HepG2 (cell line): ENCODE data around the gene TRPV4. TPM values are rescaled to one million over a fixed set of nuclear protein-coding genes. Genes with fewer than 3 reads are reported as not detected.

ENCODE experiments used
- ATM ChIP-seq: fragments of 450-650 bp; IDR thresholded peaks from 2 replicates; pipeline ENCODE4 v1.7.1; 2017; ENCODE audit warnings: mild to moderate bottlenecking, borderline replicate concordance
- BCLAF1 ChIP-seq: fragments of 450-650 bp; IDR thresholded peaks from 2 replicates; pipeline ENCODE4 v1.6.1; 2017; ENCODE audit warnings: mild to moderate bottlenecking
- E2F1 ChIP-seq: sonication (generic); formaldehyde crosslinking; IDR thresholded peaks from 2 replicates; pipeline ENCODE4 v1.5.0; 2020; ENCODE audit warnings: missing genetic modification reagents
- FOXA3 ChIP-seq: IDR thresholded peaks from 2 replicates; pipeline ENCODE4 v1.6.1; 2016; ENCODE audit warnings: missing genetic modification reagents, missing compliant biosample characterization
- GFI1 ChIP-seq: sonication (generic); formaldehyde crosslinking; IDR thresholded peaks from 2 replicates; pipeline ENCODE4 v1.5.0; 2020; ENCODE audit warnings: missing genetic modification reagents, mild to moderate bottlenecking, borderline replicate concordance
- HDAC1 ChIP-seq: sonication (generic); formaldehyde crosslinking; IDR thresholded peaks from 2 replicates; pipeline ENCODE4 v1.5.1; 2020; ENCODE audit warnings: mild to moderate bottlenecking, missing genetic modification reagents
- KDM4B ChIP-seq: sonication (generic); formaldehyde crosslinking; IDR thresholded peaks from 2 replicates; pipeline ENCODE4 v1.4.0; 2020; ENCODE audit warnings: missing genetic modification reagents
- KLF16 ChIP-seq, 2 experiments: sonication (generic) in 1 of 2; formaldehyde crosslinking in 1 of 2; IDR thresholded peaks; 2 replicates each; pipeline versions ENCODE4 v1.6.1 to v1.8.0; 2016 to 2023; ENCODE audit warnings: missing genetic modification reagents in 2 of 2, missing compliant biosample characterization in 1 of 2
- MIER2 ChIP-seq: IDR thresholded peaks from 2 replicates; pipeline ENCODE4 v1.6.1; 2016; ENCODE audit warnings: missing biosample characterization, missing genetic modification reagents
- MIXL1 ChIP-seq: IDR thresholded peaks from 2 replicates; pipeline ENCODE4 v1.6.1; 2016
- MTF2 ChIP-seq: sonication (generic); formaldehyde crosslinking; IDR thresholded peaks from 2 replicates; pipeline ENCODE4 v1.5.0; 2020; ENCODE audit warnings: missing genetic modification reagents, borderline replicate concordance
- NAIF1 ChIP-seq: sonication (generic); formaldehyde crosslinking; IDR thresholded peaks from 2 replicates; pipeline ENCODE4 v1.5.0; 2020; ENCODE audit warnings: mild to moderate bottlenecking, missing genetic modification reagents, borderline replicate concordance
- NR2F2 ChIP-seq: IDR thresholded peaks from 2 replicates; pipeline ENCODE4 v1.6.1; 2012; ENCODE audit warnings: low read depth, inconsistent platforms, borderline replicate concordance
- SALL1 ChIP-seq: sonication (generic); formaldehyde crosslinking; IDR thresholded peaks from 2 replicates; pipeline ENCODE4 v1.8.0; 2022; ENCODE audit warnings: mild to moderate bottlenecking, missing genetic modification reagents
- SAP130 ChIP-seq: IDR thresholded peaks from 2 replicates; pipeline ENCODE4 v1.6.1; 2016; ENCODE audit warnings: low read depth
- SATB2 ChIP-seq: sonication (generic); formaldehyde crosslinking; IDR thresholded peaks from 2 replicates; pipeline ENCODE4 v1.5.0; 2020; ENCODE audit warnings: missing genetic modification reagents
- YY1 ChIP-seq: IDR thresholded peaks from 2 replicates; pipeline ENCODE4 v1.6.1; 2011; ENCODE audit warnings: low read length, low read depth, moderate library complexity, mild to moderate bottlenecking; ENCODE audit not compliant: insufficient read depth, insufficient replicate concordance
- ZFP36L1 ChIP-seq: sonication (generic); formaldehyde crosslinking; IDR thresholded peaks from 2 replicates; pipeline ENCODE4 v1.8.0; 2022; ENCODE audit warnings: mild to moderate bottlenecking, missing genetic modification reagents, moderate library complexity
- ZMYM3 ChIP-seq: sonication (generic); formaldehyde crosslinking; IDR thresholded peaks from 2 replicates; pipeline ENCODE4 v1.5.1; 2020; ENCODE audit warnings: mild to moderate bottlenecking, missing genetic modification reagents
- ZMYM4 ChIP-seq: sonication (generic); formaldehyde crosslinking; IDR thresholded peaks from 2 replicates; pipeline ENCODE4 v1.8.1; 2023; ENCODE audit warnings: mild to moderate bottlenecking, missing genetic modification reagents
- ZNF382 ChIP-seq: sonication (generic); formaldehyde crosslinking; IDR thresholded peaks from 2 replicates; pipeline ENCODE4 v1.5.0; 2020; ENCODE audit warnings: missing genetic modification reagents, mild to moderate bottlenecking, borderline replicate concordance
- ZNF451 ChIP-seq: sonication (generic); formaldehyde crosslinking; IDR thresholded peaks from 2 replicates; pipeline ENCODE4 v1.5.0; 2020; ENCODE audit warnings: mild to moderate bottlenecking, missing genetic modification reagents
- ZNF572 ChIP-seq: sonication (generic); formaldehyde crosslinking; IDR thresholded peaks from 2 replicates; pipeline ENCODE4 v1.5.1; 2020; ENCODE audit warnings: mild to moderate bottlenecking, missing genetic modification reagents
- ZNF614 ChIP-seq: IDR thresholded peaks from 2 replicates; pipeline ENCODE4 v1.6.1; 2018; ENCODE audit warnings: missing biosample characterization, missing genetic modification reagents, inconsistent platforms, borderline replicate concordance
- ZNF691 ChIP-seq: sonication (generic); formaldehyde crosslinking; IDR thresholded peaks from 2 replicates; pipeline ENCODE4 v1.4.0; 2020; ENCODE audit warnings: missing genetic modification reagents, low read depth, mild to moderate bottlenecking, borderline replicate concordance
- ZNF788 ChIP-seq: sonication (generic); formaldehyde crosslinking; IDR thresholded peaks from 2 replicates; pipeline ENCODE4 v1.5.0; 2020; ENCODE audit warnings: mild to moderate bottlenecking, missing genetic modification reagents, borderline replicate concordance
- ZSCAN30 ChIP-seq: sonication (generic); formaldehyde crosslinking; IDR thresholded peaks from 2 replicates; pipeline ENCODE4 v1.5.0; 2020; ENCODE audit warnings: mild to moderate bottlenecking, missing genetic modification reagents
- polyA plus RNA-seq, 8 experiments: library from polyadenylated mRNA; depleted of rRNA in 3 of 8; stranded (reverse) in 7 of 8; unstranded in 1 of 8; fragments of >200 nt; fragmentation: Illumina TruSeq in 4 of 8; extraction: Trizol in 4 of 8; gene quantifications; 2 replicates each; pipeline versions ENCODE4 v1.2.1 to v1.2.3, GENCODE V29; 2011 to 2016; ENCODE audit warnings: low read depth in 4 of 8, missing spikeins in 1 of 8, mixed read lengths in 1 of 8; ENCODE audit not compliant: insufficient read depth in 1 of 8
- total RNA-seq, 5 experiments: library from RNA; depleted of rRNA; stranded (reverse); fragments of >200 nt; fragmentation: Illumina TruSeq; extraction: Trizol; gene quantifications; 2 replicates each; pipeline ENCODE4 v1.2.3, GENCODE V29; 2016; ENCODE audit warnings: low read depth in 1 of 5

The TRPV4 gene
- total and polyA plus RNA-seq, 2 of the 13 experiments (the other 11 are each of a cell fraction or from before 2014, with no cell fraction given) = 0.66 to 4.7 TPM

- TF ChIP-seq HDAC1 (CRISPR knock-in tag) = no peak
- no peak for TF ChIP-seq SATB2 (CRISPR knock-in tag)
- peak; percentile 43; the same call in 1 of the 2 replicates for TF ChIP-seq SALL1 (CRISPR knock-in tag)
- no peak for TF ChIP-seq MIXL1 (CRISPR knock-in tag)
- TF ChIP-seq MTF2 = no peak
- no peak for TF ChIP-seq ZMYM4
- TF ChIP-seq ATM = no peak
- no peak for TF ChIP-seq ZFP36L1 (CRISPR knock-in tag)
- no peak for TF ChIP-seq ZNF382 (CRISPR knock-in tag)
- no peak for TF ChIP-seq FOXA3
- TF ChIP-seq ZNF451 = no peak
- TF ChIP-seq E2F1 (CRISPR knock-in tag) = no peak
- TF ChIP-seq GFI1 = no peak
- TF ChIP-seq ZMYM3 (CRISPR knock-in tag) = peak; percentile 92
- no peak for TF ChIP-seq KDM4B
- TF ChIP-seq KLF16 (CRISPR knock-in tag; IDR thresholded peaks at IDR 0.05) = peak in 1 of 2 experiments; percentile 50; a peak in 1 of 4 replicates
- no peak for TF ChIP-seq NR2F2
- TF ChIP-seq ZNF788 (CRISPR knock-in tag) = 0 out of 2 replicates have a peak, but pooled peaks have one; percentile 34
- TF ChIP-seq ZNF691 (CRISPR knock-in tag) = peak; percentile 52; the same call in 1 of the 2 replicates
- TF ChIP-seq ZSCAN30 = no peak
- TF ChIP-seq NAIF1 (CRISPR knock-in tag) = no peak
- TF ChIP-seq SAP130 (CRISPR knock-in tag) = 0 out of 2 replicates have a peak, but pooled peaks have one; percentile 25
- no peak for TF ChIP-seq BCLAF1
- no peak for TF ChIP-seq MIER2 (CRISPR knock-in tag)
- TF ChIP-seq ZNF572 (CRISPR knock-in tag) = no peak
- TF ChIP-seq YY1 = peak; percentile 44
- no peak for TF ChIP-seq ZNF614 (CRISPR knock-in tag)
These were observed 57.9 kb downstream of the TRPV4 start (continued) for GRCh38 chr12:109775172-109775881.
